Stimulated activated CD4-positive, alpha-beta T cell treated with anti-CD3 and anti-CD28 coated beads, TNF-alpha, amount 100 ng/mL, for 24 hours (primary cell): Measurements from ENCODE around the gene PPP1R12A.
A peak's percentile ranks its signal among the peaks of the same experiment; 100 is the strongest.

Source experiments
- DNase-seq, 3 experiments: peaks; one replicate each; pipeline ENCODE4 v3.0.0-alpha.2; 2020; ENCODE audit warnings: low read depth in 3 of 3

PPP1R12A gene

DNA sequence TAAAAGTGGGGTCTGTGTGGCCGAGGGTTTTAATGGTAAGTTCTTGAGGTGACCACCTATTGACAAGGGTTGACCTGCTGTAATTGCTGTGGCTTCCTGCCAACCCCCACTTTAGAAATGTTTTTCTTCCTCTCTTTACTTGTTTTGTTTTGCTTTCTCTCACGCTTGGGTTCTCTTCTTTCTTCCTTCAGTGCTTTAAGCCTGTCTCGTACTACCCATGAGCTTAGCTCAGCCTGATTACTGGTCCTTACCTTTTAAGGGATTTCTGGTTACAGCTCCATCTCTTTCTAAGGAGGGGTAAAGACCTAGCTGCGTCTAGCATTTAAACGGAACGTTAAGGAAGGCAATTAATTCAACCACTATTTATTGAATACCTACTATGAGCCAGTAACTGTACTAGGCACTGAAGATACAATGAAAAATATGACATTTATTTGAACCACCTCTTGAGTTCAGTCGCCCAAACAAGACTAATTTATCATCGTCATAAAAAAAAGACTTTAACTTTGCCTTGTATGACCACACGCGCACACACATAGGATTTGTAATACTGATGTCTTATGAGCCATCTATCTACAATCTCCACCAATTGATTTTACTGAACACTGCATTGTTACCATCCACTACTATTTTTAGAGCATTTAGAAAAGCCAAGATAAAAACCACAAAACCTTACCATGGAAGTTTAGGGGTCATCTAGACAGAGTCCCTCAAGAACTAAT lies 888 bp upstream of the PPP1R12A start:
- no peak for DNase-seq

DNA sequence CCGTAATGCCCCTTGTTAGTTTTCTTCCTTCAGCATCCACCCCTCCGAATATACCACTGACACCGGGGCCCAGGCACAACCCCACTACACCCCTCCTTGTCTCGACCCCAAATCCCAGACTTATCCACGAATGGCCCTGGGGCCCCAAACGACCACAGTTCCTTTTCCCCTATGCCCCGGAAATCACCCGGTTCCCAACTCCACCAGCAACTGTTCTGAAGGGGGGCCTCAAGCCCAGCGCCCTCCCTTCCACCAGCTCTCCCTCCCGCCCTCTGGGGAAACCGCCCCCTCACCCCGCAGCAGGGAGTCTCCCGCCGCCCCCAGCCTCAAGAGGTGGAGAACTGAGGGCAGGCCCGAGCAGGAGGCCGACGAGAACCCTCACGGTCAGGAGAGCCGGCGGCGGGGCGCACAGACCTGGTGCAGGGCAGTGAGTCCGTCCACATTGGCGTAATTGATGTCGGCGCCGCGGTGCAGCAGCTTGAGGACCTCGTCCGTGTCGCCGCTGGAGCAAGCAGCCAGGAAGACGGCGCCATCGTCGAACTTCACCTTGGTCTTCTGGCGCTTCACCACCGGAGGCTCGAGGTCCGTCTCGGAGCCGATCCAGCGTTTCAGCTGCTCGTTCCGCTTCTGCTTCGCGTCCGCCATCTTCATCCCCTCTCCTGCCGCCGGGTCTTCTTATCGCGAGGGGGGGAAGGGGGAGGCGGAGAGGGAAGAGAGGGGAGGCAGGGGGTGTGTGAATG lies 446 bp downstream of the PPP1R12A start:
- peak in 1 of 3 experiments; percentile 36 for DNase-seq

DNA sequence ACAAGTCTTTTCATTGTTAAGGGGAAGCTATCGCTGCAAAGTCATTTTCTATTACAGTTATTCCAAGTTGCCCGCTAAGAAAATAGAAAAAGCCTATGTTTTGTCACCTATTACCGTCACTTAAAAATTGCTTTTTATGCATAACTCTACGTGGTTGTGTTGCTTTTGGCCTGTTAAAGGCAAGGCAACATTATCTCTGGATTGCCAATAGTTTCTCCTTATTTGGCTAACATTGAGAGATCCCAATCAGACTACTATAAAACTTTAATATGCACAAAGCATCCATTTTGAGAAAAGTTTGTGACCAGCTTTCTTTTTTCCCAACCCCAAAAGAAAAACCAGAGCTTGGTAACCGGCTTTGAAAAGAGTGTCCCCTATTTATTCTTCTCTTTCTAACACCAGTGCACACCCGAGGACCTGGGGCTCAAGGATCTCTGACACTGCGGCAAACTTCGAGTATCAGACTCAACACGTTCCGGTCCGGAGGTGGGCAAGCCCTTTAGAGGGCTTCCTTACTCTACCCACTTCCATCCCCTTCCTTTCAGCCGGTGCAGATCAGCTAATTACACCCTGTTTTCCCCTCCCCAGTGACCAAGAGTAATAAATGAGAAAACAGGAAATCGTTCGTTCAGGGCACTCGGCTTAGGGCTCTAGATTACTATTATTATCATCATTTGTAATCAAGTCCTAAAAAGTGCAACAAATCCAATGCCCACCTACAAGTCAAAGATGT lies 1.2 kb downstream of the PPP1R12A start:
- DNase-seq = no peak

DNA sequence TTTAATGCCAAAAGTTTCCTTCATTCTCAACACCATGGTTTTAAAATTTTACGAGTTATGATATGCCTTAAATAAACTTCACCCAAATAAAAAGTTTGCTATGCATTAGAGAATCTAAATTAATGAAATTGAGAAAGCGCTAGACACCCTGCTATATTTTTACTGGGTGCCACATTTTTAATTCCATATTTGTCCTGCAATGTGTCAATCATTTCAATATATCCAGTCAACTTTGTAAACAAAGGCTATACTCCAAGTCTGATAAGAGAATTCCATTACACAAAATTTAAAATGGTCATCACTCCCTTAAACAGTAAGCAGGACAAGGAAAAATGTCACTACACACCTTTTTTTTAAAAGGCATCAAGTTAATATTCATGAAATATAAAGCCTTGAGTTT lies 1.9 kb downstream of the PPP1R12A start:
- no peak for DNase-seq

DNA sequence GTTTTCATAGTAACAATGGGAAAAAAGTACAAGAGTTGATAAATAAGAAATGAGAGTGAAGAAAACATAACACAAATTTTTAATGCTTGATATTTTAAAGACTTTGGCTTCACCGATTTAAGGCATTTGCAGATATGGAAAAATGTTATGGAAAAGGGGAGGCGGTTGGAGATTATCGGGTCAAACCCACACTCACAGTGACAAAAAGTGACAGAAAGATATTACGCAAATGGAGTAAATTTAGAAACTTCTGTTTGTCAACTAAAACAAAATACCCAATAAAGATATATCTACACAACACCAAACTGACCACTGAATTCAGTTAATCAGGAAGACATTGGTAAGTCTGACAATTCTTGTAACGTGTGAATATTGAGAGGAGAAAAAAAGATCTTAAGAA lies 2.5 kb downstream of the PPP1R12A start:
- DNase-seq = no peak

DNA sequence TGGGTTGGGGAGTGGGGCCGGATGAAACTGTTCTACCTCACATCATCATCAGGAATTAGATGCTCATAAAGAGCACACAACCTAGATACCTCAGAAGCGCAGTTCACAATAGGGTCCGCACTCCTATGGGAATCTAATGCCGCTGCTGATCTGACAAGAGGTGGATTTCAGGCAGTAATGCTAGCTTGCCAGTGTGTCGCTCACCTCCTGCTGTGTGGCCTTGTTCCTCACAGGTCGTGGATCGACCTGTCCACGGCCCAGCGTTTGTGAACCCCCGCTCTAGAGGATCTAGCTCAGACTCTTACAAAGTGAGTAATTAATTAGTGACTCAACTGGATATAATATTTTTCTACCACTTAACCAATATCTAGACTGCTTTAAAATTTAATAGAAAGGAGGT lies 5.8 kb downstream of the PPP1R12A start:
- DNase-seq = no peak

DNA sequence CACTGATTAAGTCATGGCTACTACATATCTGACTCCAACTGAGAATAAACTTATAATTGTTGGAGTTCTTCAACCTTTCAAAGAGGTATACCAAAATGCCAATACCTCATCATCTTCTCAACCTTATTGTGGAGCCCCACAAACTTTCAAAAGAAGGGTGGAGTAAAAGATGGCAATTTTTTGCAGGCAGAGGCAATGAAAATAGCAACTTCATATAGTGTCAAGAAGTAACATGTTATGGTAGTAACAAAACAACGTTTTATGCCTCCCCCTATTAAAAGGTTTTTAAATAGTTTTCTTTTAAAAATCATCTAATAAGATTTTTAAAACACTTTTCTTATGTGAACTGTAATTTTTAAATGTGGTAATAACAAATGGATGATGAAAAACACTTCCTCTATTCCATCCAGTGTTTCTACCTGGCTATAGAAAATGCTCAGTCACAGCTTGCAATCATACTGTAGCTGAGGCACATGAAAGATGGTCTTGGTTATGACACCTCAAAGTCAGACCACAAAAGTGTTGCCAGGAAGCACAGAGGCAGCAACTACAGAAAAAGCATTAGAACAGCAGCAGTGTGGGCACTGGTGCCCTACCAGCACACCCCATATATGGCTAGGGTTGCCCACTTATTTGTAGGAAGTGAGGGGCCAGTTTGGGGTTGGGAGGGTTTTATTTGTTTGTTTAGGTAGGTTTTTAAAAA lies 7.0 kb downstream of the PPP1R12A start:
- DNase-seq = peak in 1 of 3 experiments; percentile 12

DNA sequence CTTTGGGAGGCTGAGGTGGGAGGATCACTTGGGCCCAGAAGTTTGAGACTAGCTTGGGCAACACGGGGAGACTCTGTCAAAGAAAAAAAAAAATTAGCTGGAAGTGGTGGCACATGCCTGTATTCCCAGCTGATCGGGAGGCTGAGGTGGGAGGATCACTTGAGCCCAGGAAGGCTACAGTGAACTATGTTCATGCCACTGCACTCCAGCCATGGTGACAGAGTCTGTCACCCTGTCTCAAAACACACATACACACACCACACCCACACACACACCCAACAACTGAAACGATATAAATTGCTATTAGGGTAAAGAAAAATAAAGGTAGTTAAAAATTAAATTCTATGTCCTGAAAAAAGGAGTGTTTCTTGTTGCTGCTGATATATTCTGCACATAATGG lies 7.9 kb downstream of the PPP1R12A start:
- DNase-seq = no peak

DNA sequence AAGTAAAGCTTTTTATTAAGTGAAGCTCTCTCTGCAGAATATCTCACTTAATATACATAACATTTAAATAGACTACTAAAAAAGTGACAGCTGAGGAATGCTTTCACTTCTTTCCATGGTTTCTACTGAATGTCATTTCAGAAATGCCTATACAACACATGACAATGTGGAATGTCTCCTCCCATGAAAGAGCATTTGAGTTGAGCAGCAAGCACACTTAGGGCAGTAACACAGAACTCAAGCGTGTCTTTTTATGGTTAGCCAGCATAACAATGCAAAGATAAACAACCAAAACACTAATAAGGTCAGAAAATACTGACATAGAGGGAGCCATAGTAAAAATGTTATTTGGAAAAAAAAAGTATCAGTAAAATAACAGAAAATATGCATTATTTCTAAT lies 9.4 kb downstream of the PPP1R12A start:
- no peak for DNase-seq

DNA sequence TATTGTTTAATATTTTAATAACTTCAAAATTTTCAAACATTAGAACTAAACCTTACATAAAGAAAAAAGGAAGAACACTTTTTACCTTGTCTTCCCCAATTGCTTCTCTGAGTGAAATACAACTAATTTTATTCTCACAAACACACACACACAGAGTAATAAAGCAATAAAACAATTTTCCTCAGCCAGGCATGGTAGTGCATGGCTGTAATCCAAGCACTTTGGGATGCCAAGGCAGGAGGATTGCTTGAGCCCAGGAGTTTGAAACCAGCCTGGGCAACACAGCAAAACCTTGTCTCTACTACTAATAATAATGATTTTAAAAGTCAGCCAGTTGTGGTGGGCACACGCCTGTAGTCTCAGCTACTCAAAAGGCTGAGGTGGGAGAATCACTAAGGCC lies 13.1 kb downstream of the PPP1R12A start:
- no peak for DNase-seq

DNA sequence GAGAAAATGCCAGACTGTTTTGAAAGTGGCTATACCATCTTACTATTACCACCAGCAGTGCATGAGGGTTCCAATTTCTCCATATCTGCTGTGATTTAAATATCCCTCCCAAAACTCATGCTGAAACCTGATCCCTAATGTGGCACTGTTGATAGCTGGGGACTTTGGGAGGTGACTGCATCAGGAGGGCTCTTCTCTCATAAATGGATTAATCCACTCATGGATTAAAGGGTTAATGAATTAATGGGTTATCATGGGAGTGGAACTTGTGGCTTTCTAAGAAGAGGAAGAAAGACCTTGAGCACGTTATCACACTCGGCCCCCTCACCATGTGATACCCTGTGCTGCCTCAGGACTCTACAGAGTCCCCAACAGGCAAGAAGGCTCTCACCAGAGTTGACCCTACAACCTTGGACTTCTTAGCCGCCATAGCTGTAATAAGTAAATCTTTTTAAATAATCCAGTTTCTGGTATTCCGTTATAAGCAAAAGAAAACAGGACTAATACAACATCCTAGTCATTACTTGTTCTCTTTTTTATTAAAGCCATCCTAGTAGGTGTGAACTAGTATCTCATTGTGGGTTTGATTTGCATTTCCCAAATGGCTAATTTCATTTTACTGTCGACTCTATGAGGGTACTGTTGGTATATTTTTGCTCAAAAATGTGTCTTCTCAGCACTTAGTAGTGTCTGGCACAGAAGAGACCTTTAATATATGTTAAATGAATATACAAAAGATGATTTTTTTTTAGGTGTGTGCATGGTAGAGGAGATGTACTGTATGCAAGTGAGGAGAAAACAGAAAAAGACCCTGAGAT lies 14.3 kb downstream of the PPP1R12A start:
- DNase-seq = no peak

DNA sequence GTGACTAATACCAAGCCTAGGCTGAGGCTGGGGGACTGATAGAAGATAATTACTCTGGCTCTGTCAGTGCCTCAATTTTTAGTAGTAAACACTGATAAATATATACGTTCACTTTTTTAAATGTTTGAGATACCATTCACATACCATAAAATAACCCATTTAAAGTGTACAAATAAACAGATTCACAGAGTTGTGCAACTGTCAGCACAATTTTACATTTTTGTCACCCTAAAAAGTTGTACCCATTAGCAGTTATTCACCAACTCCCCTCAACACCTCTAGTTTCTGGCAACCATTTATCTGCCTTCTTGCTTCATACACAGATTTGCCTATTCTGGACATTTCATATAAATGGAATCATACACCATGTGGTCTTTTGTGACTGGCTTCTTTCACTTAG lies 15.1 kb downstream of the PPP1R12A start:
- DNase-seq = no peak

DNA sequence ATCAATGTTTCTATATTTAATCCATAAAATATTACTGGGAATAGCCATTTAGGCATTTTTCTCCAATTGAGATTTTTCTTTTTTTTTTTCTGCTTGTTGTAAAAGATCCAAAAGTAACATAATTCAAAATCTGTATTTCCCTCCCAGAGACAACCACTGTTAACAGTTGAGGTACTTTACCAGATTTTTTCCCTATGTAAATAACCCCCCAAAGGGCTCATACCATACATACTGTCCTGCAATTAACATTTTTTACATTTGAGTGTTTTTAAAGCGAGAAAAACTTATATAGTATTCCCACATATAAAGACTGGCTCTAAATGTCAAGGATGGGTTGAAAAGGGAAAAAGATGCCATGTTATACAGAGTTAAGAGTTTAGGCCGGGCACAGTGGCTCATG lies 18.1 kb downstream of the PPP1R12A start:
- no peak for DNase-seq

DNA sequence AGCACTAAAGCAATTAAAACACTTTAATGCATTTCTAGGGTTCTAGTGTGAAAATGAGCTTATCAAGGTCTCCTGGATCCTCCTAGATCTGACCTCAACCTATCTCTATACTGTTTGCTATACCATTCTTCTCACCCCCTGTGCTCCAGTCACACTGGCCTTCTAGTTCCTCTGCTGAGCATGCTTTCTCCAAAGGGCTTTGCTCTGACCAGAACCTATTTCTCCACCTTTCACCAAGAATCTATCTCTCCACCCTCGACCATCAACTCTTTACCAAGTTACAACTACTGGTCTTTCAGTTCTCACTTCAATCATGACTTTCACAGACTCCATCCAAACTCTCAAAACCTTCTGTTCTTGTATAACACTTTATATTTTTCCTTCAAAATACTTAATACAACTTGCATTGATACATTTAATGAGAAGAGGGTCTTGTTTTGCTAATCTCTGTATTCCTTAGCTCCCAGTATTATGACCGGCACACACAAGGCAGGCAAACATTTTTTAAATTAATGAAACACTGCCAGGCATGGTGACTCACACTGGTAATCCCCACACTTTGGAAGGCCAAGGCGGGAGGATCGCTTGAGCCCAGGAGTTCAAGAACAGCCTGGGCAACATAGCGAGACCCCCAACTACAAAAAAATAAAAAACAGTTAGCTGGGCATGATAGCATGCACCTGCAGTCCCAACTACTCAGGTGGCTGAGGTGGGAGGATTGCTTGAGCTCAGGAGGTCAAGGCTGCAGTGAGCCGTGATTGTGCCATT lies 22.8 kb downstream of the PPP1R12A start:
- DNase-seq = no peak

DNA sequence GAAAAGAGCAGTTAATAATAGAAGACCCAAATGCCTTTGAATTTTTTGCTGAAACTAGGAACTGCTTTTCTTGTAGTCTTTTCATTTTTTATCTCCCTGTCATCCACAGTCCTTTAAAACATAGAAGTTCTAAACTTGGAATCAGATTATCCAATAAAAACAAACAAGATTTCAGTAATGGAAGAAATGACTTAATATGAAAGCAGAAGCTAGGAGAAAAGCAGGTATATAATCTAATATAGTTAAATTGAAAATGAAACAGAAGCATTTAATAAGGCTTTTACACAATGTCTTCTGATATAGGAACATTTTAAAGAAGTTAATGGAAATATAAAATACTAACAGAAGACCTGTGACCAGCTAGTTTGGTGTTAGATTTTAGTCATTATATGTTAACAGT lies 26.5 kb downstream of the PPP1R12A start:
- no peak for DNase-seq

DNA sequence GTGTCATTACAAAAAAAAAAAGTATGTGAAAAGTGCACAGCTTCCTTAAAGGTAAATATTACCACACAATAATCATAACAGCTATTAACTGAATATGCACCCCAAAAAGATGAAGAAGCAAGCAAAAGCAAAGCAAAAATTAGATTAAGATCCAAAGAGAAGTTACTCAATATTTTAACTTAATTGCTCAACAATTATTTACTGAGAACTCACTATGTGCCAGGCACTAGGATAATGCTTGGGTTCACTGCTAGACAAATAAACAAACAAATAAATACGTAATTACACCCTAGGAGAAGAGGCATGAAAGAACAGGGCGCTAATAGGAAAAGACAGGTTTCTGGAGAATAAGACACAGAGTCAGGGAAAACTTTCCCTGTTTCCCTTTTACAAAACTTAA lies 33.4 kb downstream of the PPP1R12A start:
- DNase-seq = no peak

DNA sequence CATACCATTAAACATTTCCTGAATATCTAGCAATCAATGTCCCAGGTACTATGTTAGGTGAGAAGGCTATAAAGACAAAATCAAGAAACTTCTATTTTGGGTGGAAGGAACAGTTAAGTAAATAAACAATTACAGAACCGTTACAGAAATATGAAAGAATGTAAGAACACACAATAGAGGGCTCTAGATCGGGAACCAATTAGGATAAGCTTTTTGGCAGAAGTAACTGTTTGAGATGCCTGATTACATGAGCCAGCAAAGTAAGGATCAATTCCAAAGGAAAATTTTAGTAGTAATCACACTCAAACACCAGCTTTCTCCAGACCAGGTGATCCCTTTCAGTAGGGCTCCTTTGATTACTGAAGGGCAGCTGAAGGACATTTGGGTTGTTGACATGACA lies 33.9 kb downstream of the PPP1R12A start:
- DNase-seq = no peak

DNA sequence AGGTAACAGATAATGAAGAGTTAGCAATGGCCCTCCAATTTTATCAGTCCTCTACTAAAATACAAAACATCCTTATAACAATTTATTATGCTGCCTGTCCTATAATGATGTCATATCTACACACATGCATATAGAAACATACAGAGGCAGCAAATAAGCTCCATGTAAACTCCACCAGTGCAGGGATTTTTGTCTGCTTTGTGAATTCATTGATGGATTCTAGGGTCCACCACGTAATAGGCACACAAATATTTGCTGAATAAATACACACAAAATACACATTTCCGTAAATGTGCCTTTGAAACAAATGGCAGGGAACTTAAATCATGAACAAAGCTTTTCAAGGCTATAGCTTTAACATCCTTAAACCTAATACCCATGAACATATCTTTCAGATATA lies 34.7 kb downstream of the PPP1R12A start:
- DNase-seq = no peak

DNA sequence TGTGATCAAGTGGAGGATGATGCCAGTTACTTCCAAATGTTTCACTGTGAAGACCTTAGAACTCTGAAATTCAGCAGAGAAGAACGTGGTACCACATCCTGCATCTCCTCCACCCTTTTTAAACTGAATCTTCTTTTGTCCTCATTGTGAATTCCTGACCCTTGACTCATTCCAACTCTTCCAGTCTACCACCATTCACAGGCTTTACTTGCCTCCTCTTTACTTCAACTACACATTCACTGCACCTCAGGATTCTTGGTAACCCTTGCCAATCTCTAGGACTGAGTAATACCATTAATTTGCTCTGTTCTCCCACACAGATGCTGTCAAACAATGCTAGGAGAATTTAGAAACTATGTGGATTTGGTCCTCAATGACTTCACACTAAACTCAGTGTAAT lies 37.3 kb downstream of the PPP1R12A start:
- no peak for DNase-seq

DNA sequence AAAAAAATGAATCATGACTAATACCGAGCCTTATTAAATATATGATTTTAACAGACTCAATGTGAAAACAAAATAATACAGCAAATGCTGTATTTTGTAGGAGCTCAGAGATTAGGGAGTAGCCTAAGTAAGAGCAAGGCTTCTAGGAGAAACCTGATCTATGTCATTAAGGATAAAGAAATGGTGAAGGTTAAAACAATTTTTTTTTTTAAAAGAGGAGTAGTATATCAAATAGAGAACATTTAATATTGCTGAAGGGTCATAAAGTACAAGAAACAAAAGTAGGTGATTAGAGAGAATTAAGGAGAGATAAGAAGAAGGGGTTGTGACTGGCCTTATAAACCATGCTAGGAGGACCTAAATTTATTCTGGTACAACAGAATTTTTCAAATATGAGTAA lies 39.1 kb downstream of the PPP1R12A start:
- no peak for DNase-seq

DNA sequence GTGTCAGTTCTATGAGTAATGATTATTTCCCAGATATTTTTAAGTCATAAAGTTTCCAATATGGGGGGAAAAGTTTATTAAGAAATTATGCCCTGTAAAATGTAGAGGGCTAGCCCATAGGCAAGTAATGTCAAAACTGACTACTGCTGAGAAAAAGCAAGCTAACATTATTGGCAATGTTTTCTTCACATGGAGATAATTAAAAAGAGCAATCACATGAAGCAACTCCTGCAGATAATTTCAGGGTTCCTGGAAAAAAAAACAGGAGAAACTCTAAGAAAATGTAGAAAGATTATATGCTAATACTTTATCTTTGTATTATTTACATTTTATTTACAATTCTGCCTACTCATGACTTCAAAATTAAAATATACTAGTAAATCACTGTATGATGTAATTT lies 39.8 kb downstream of the PPP1R12A start:
- no peak for DNase-seq
